GM19035 (cell line): ENCODE measurements around the gene LMTK3.

Experiments
- ATAC-seq: cut with Tn5 transposase; IDR thresholded peaks from one replicate; pipeline ENCODE4 v1.9.1; 2021; ENCODE audit not compliant: unreplicated experiment

The LMTK3 gene

DNA sequence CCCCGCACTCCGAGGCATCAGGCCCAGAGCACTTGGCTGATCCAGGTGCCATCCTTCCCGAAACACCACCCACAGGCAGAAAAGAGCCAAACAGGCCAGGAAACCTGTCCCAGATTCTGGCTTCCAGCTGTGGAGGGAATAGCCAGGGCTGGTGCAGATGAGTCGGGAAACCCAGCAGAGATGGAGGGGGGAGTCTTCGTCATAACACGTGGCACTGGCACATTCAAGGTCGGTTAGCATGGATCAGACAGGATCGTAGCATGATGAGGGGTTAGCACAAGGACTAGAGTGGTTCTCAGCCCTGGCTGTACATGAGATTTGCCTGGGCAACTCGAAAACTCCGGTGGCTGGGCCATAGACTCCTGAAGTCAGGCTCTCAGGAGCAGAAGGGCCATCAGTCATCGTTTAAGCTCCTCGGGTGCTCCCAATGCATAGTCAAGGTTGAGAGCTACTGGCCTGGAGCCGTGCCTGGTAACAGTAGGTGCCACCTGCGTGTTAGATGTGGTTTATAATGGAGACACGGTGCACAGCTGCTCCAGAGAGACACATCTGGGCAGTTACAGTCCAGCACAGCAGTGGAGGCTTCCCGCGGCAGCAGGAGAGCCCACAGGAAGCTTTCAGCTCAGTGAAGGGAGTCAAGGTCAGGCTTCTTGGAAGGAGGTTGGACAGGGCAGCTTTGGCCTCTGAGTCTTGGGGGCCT is 36.1 kb downstream of the LMTK3 start:
- ATAC-seq = no peak

DNA sequence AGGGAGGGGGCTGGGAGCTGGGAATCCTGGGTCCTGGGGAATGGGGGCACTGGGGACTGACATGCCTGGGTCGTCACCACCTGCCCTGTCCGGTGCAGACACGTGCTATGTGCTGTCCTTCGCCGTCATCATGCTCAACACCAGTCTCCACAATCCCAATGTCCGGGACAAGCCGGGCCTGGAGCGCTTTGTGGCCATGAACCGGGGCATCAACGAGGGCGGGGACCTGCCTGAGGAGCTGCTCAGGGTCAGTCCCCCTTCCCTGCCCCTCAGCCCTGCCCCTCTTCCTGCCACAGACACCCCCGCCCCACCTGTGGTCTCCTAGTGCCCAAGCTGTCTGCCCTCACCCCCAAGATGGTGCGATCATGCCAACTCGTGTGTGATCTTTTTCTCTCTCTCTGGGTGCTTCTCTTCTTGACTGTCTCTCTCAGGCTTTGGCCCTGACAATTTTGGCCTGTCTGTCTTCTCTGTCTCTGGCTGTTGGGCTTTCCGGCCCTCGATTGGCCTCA is 37.5 kb downstream of the LMTK3 start:
- ATAC-seq = no peak

DNA sequence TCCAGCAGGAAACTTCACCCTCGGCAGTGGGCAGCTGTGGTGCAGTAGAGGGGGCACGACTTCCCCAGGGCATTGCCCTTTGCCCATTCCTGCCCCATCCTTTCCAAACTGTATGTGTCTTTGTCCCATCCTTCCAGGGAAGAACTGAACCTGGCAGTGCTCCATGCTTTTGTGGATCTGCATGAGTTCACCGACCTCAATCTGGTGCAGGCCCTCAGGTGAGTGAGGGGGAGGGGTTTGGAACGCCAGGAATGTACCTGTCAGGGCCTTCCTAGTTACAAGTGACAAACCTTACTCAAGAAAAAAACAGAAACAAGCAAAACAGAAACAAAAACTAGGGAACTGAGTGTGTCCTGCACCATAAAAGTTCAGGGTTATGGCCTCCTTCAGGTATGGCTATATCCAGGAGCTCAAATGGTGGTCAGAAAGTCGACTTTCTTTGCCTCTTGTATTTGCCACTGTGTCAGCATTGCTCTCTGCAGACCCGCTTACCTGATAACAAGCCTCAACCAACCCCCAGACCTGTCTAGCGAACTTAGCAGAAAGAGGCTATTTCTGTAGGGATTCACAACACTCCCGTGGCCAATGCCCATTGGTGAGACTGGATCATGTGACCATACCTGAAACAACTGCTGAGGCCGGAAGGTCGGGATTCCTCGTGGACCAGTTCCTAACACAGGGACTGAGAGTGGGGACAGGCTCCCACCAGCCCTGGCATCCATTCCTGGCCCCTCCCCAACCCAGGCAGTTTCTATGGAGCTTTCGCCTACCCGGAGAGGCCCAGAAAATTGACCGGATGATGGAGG is 38.3 kb downstream of the LMTK3 start:
- ATAC-seq = no peak

DNA sequence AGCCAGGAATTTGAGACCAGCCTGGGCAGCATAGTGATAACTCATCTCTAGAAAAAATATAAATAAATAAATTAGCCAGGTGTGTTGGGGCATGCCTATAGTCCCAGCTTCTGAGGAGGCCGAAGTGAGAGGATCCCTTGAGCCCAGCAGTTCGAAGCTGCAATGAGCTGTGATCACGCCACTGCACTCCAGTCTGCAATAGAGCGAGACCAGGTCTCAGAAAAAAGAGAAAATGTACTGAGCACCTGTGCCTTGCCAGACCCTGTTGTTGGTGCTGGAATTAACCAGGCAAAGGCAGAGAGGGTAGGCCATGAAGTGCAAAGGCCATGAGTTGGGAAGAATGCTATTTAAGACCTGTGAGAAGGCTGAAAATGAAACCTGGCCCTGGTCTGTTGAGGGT is 39.8 kb downstream of the LMTK3 start:
- no peak for ATAC-seq

DNA sequence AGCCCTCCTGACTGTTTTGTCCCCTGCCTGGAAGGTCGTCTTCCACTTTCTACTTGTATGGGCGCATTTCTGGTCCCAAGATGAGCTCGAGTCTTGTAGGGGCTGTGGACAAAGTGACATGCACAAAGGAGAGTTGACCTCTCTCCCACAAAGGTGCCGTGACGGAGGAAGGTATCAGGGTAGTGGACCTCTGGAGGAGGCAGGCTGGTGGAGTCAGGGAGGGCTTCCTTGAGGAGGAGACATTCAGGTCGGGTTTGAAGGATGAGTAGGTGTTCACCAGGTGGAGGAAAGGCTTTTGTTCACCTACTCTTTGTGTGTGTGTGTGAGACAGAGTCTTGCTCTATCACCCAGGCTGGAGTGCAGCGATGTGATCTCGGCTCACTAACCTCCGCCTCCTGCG is 40.8 kb downstream of the LMTK3 start:
- ATAC-seq = no peak

DNA sequence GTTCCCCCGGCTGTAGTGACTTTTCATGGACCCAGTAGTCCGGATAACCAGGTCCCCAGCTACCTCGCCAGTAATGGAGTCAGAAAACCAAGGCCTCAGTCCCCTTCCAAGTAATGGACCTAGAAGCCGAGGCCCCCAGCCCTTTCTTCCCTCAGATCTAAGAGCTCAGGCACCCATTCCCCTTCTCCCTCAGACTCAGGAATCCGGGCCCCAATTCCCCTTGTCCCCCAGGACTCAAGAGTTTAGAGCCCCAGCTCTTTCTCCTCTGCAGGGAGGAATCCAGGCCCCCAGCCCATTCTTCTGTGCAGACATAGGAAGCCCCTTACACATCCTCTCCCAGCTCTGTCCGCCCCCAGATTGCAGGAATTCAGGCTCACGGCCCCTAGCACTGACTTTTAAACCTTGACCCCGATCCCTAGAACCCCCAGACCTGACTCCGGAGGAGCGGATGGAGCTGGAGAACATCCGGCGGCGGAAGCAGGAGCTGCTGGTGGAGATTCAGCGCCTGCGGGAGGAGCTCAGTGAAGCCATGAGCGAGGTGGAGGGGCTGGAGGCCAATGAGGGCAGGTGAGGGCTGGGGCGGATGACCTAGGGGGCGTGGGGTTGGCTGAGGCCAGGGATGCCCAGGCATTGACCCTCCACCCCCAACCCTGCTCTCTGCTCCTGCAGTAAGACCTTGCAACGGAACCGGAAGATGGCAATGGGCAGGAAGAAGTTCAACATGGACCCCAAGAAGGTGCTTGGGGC is 41.5 kb downstream of the LMTK3 start:
- ATAC-seq = no peak

DNA sequence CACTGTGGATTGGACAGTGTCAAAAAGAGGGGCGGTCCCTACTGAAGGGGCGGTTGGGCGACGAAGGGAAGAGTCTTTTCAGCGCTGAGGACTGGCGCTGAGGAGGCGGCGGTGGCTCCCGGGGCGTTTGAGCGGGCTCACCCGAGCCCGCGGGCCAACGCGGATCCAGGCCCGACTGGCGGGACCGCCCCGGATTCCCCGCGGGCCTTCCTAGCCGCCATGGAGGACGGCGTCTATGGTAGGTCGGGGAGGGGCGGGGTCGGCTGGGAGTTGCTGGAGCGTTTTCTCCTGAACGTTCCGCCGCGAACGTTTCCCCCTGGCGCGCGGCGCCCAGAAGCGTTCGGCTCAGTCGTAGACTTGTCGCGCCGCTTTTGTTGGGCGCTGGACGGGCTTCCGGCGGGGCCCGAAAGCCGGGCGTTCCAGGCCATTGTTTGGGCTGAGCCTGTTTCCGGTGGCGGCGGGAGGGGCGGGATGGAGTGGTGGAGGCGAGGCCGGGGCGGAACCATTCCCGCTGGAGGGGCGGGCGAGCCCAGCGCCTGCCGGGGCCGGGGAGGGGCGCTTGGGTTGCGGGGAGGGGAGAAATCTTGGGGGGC is 42.2 kb downstream of the LMTK3 start, which contains the start of gene CYTH2:
Gene CYTH2, plus strand, starts transcription at position 81 of the 593 bp plus-strand sequence. Its CDS starts 139 bp downstream, at position 220.
- ATAC-seq = peak; percentile 21

DNA sequence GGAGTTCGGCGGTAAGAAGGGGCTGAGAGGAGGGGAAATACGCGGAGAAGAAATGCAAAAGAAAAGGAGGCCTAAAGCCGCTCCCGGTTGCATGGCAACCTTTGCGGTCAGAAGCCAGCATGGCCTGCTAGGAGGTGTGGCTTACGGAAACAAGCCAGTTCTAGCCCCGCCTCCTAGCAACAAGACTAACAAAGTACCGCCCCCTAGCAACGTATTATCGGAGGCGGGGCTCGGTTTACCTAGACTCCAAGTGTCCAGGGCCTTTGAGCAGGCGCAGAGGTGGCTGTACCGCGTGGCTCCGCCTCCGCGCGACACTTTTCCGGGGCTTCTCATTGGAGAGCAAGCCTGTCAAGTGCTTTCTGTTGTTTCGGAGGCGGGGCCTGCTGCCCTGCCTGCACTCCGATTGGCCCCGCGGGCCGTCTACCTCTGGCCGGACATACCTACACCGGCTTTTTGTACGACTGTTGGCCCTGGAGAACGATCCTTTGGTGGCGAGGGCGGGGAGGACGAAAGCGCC is 42.8 kb downstream of the LMTK3 start:
- ATAC-seq = peak; percentile 93

DNA sequence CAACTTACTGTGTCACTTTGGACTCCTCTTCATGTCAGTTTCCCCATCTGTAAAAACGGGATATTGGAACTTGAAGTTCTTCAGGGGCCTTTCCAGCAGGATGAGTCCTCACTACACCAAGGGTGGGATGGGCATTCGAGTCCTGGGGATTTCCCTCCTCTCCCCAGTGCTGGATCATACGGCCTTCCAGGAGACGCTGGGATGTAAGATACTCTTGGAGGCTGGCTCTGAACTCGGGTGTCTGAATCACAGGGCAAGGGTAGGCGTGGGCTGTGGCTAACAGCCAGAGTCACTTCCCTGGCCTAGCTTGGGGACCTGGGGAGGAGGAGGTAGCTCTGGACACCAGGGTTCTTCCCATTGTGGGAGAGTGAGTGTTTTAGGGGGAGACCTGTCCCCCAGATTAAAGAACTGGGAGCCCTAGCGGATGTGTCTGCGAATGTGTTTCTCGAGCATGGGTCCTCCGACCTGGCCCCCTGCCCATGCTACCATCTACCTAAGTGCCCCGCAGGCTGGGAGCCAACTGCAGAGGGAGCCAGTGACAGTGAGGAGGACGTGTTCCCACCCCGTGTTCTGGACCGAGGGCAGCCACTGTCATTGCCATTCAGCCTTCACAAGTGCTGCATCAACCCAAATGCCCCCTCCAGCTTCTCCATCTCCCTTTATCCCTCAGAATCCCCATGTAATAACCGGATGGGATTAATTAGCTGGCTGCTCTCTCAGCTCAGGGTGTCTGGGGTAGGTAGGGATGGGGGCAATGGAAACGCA is 44.9 kb downstream of the LMTK3 start:
- no peak for ATAC-seq

DNA sequence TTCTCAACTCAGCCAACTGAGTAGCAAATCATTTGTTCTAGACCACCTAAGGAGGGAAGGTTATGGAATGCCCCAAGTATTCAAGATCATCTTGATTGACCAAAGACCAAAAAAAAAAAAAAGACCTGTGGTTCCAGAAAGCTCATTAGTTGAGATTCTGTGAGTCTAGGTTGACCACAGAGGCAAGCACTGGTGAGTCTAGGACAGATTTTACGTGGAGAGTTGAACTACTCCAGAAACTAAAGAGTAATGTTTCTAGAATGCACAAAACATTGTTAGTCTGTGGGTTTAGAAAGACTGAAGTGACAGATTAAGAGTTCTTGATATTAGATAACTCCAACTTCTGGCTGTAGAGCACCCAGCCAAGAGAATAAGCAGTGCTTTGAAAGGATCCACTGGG is 46.4 kb downstream of the LMTK3 start:
- no peak for ATAC-seq

DNA sequence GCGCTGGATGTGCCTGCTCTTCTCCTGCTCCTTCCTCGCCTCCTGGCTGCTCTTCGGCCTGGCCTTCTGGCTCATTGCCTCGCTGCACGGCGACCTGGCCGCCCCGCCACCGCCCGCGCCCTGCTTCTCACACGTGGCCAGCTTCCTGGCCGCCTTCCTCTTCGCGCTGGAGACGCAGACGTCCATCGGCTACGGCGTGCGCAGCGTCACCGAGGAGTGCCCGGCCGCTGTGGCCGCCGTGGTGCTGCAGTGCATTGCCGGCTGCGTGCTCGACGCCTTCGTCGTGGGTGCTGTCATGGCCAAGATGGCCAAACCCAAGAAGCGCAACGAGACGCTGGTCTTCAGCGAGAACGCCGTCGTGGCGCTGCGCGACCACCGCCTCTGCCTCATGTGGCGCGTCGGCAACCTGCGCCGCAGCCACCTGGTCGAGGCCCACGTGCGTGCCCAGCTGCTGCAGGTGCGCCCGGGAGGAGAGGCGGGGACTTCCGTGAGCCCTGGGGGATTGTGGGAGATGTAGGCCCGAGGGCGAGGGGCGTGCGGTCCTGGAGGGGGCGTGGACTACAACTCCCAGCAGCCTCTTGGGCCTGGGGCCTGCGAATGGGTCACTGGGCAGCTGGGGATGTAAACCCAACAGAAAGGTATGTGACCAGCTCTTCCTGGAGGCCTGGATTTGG is 49.5 kb downstream of the LMTK3 start:
- no peak for ATAC-seq

DNA sequence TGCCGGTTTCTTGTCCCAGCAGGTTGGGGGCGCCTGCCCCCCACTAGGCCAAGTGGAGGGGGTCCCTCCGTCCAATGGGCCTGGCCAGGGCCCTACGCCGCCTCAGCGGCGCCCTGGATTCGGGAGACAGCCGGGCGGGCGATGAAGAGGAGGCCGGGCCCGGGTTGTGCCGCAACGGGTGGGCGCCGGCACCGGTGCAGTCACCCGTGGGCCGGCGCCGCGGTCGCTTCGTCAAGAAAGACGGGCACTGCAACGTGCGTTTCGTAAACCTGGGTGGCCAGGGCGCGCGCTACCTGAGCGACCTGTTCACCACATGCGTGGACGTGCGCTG is 50.0 kb downstream of the LMTK3 start:
- no peak for ATAC-seq

DNA sequence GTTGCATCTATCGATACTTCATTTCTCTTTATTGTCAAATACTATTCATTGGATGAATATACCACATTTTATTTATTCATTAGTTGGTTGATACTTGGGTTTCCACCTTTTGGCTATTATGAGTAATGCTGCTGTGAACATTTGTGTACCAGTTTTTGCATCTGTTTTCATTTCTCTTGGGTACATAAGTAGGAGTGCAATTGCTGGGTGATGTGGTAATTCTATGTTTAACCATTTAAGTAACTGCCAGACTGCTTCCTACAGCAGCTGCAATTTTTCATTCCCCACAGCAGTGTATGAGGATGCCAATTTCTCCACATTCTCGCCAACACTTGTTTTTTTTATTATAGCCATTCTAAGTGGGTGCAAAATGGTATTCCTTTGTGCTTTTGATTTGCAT is 53.6 kb downstream of the LMTK3 start:
- no peak for ATAC-seq

DNA sequence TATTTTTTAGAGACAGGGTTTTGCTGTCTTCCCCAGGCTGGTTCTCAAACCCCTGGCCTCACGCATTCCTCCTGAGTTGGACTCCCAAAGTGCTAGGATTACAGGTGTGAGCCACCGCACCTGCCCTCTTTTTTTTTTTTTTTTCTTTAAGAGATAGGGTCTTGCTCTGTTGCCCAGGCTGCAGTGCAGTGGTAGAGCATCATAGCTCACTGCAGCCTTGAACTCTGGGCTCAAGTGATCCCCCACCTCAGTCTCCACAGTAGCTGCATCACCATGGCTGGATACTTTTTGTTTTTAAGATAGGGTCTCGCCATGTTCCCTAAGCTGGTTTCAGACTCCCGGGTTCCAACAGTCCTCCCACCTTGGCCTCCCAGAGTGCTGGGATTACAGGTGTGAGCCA is 54.8 kb downstream of the LMTK3 start:
- ATAC-seq = no peak

DNA sequence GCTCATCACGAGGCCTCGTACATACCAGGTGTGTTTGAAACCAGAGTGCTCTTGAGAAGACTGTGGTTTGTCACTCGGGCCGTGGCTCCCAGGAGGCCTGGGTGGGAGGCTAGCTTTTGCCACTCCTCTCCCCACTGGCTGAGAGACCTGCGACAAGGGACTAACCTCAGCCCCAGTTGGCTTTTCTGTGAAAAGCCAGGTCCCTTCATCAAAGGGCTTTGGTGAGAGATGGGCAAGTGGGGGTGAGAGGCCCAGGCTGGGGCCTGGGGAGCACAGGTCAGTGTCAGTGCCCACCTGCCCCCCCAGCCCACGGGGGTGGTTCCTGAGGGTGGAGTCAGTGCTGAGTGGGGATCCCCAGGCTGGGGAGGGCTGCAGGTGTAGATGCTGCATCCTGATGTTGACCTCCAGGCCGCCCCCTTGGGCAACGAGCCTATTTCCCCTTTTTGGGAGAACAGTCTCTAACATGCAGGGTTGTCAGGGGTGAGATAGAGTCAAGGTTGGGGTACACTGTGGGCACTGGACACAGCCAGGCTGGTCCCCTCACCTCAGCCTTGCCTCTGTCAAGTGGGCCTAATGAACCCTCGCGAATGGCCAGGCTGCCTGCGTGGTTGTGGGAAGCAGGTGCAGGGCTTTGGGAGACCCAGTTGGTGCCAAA is 55.6 kb downstream of the LMTK3 start:
- ATAC-seq = no peak

DNA sequence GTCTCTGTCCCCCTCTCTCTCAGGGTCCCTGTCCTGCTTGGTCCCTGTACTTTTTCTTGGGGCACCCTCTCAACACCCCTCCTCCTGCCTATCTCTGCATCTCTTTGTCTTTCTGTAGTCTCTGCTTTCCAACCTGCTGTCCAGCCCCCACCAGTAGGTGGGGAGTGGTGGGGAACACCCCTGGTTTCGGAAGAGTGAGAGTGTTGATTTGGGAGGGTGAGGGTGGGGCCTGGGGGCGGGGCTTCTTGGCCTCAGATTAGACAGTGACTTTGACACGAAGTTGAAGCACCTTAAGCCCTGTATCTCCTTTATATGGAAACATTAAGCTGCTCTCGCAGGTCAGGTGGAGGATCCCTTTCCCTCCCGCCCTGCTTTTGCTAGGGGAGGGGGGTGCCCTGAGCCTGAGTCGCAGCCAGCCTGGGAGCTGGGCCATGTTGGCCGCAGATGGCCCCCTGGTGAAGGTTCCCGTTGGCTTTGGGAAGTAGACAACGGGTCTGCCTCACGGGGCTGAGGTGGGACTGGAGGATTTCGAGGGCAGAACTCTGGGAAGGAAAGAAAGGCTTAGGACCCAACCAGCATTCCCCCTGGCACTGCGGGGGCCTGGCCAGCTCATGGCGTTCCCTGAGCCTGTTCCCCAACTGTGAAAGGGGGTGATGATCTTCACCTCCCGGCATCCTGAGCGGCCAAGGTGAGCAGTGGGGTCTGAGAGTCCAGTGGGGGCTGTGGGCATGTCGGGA is 56.3 kb downstream of the LMTK3 start, which contains the start of gene KCNJ14:
Gene KCNJ14, plus strand, starts transcription at position 404 of the 737 bp plus-strand sequence. CDS start 6,151 bp downstream, outside the sequence.
- ATAC-seq = no peak

DNA sequence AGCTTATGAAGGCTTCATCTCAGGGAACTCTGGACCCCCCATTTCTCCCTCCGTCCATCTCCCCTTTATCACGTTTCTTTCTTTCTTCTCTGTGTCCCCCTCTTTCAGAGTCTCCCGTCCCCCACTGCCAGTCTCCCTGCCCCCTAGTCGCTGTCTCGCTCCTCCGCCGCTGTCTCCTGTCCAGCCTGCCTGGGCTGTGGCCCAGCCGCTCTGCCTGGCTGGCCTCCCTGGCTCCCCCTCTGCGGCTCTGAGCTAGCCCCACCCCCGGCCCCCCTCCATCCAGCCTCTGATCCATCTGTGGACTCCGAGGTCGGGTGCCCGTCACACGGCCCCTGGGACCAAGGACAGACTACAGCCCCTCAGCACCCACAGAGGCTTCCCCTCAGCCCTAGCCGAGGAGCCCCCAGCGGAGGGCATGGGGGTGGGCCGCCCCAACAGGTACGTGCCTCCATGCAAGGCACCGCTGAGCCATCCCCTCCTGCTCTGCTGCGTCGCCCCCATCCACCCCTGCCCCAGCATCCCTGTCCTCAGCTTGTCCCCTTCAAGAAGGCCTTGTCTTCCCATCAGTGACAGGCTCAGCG is 57.4 kb downstream of the LMTK3 start:
- no peak for ATAC-seq
